Liver (tissue), 9 donors: Measurements from ENCODE around the gene NFIA. TPM values are rescaled to one million over a fixed set of nuclear protein-coding genes. Genes with fewer than 3 reads are reported as not detected.
A peak's percentile ranks its signal among the peaks of the same experiment; 100 is the strongest.

ENCODE experiments used
- DNase-seq: peaks from one replicate; pipeline ENCODE4 v3.0.0-alpha.2; 2017; ENCODE audit warnings: low spot score
- H3K27ac ChIP-seq, 2 donors: one replicate each; pipeline ENCODE4 v1.7.0; 2013; ENCODE audit warnings: inconsistent platforms in 2 of 2, low read length in 2 of 2, control low read depth in 1 of 2, low read depth in 1 of 2, mild to moderate bottlenecking in 1 of 2
- H3K27me3 ChIP-seq, 4 donors: one replicate each; pipeline versions ENCODE4 v1.6.1 to v1.7.0; 2013; ENCODE audit warnings: low read length in 3 of 4, inconsistent platforms in 1 of 4, mild to moderate bottlenecking in 1 of 4, moderate library complexity in 1 of 4; ENCODE audit not compliant: control insufficient read depth in 4 of 4, insufficient read depth in 4 of 4
- H3K36me3 ChIP-seq, 4 donors: one replicate each; pipeline versions ENCODE4 v1.6.1 to v1.7.0; 2013; ENCODE audit warnings: low read length in 3 of 4, mild to moderate bottlenecking in 3 of 4, low read depth in 1 of 4, moderate library complexity in 1 of 4; ENCODE audit not compliant: control insufficient read depth in 4 of 4, insufficient read depth in 3 of 4
- H3K4me1 ChIP-seq, 4 donors: one replicate each; pipeline versions ENCODE4 v1.6.1 to v1.7.0; 2013; ENCODE audit warnings: low read length in 3 of 4, mild to moderate bottlenecking in 3 of 4, moderate library complexity in 1 of 4; ENCODE audit not compliant: control insufficient read depth in 4 of 4, insufficient read depth in 4 of 4
- H3K4me3 ChIP-seq, 3 donors: one replicate each; pipeline versions ENCODE4 v1.6.1 to v1.7.0; 2013; ENCODE audit warnings: low read length in 3 of 3, control low read depth in 1 of 3, low read depth in 1 of 3, mild to moderate bottlenecking in 1 of 3
- H3K9ac ChIP-seq, 2 donors: one replicate each; pipeline ENCODE4 v1.7.0; 2013; ENCODE audit warnings: low read length in 2 of 2, mild to moderate bottlenecking in 2 of 2, moderate library complexity in 2 of 2, control low read depth in 1 of 2, low read depth in 1 of 2
- H3K9me3 ChIP-seq, 4 donors: one replicate each; pipeline versions ENCODE4 v1.6.1 to v1.7.0; 2013; ENCODE audit warnings: low read length in 3 of 4; ENCODE audit not compliant: control insufficient read depth in 4 of 4
- EGR1 ChIP-seq, 2 donors: IDR thresholded peaks; 2 replicates each; pipeline ENCODE4 v1.6.1; 2016 to 2018; ENCODE audit warnings: antibody characterized with exemption in 2 of 2, low read depth in 2 of 2
- FOXA2 ChIP-seq: IDR thresholded peaks from 2 replicates; pipeline ENCODE4 v1.6.1; 2016; ENCODE audit warnings: antibody characterized with exemption
- GABPA ChIP-seq, 2 donors: IDR thresholded peaks in 1 of 2; conservative IDR thresholded peaks in 1 of 2; 2 replicates each; pipeline ENCODE4 v1.6.1; 2016; ENCODE audit warnings: antibody characterized with exemption in 2 of 2, mild to moderate bottlenecking in 1 of 2, moderate library complexity in 1 of 2
- HNF4A ChIP-seq, 2 donors: conservative IDR thresholded peaks; 2 replicates each; pipeline ENCODE4 v1.6.1; 2016; ENCODE audit warnings: antibody characterized with exemption in 2 of 2, mild to moderate bottlenecking in 2 of 2
- HNF4G ChIP-seq: IDR thresholded peaks from 2 replicates; pipeline ENCODE4 v1.6.1; 2016; ENCODE audit warnings: antibody characterized with exemption
- JUND ChIP-seq, 2 donors: IDR thresholded peaks; 2 replicates each; pipeline ENCODE4 v1.6.1; 2016; ENCODE audit warnings: antibody characterized with exemption in 2 of 2
- RAD21 ChIP-seq, 2 donors: IDR thresholded peaks; 2 replicates each; pipeline ENCODE4 v1.6.1; 2016; ENCODE audit warnings: antibody characterized with exemption in 2 of 2, mild to moderate bottlenecking in 2 of 2
- RXRA ChIP-seq, 2 donors: IDR thresholded peaks; 2 replicates each; pipeline ENCODE4 v1.6.1; 2017 to 2018; ENCODE audit warnings: antibody characterized with exemption in 2 of 2, mild to moderate bottlenecking in 1 of 2
- SP1 ChIP-seq: IDR thresholded peaks from 2 replicates; pipeline ENCODE4 v1.6.1; 2018; ENCODE audit warnings: antibody characterized with exemption, mild to moderate bottlenecking
- YY1 ChIP-seq: IDR thresholded peaks from 2 replicates; pipeline ENCODE4 v1.6.1; 2016; ENCODE audit warnings: antibody characterized with exemption, mild to moderate bottlenecking
- WGBS: extraction: QIAGEN DNeasy Blood & Tissue Kit; methylation state at CpG from one replicate; pipeline ENCODE4 v1.1.7; 2013; 5-methylcytosine and 5-hydroxymethylcytosine counted together
- polyA plus RNA-seq, 2 donors: library from polyadenylated mRNA; stranded (reverse) in 1 of 2; unstranded in 1 of 2; fragments of 200-250 nt in 1 of 2; fragments of >200 nt in 1 of 2; fragmentation: Nextera tagmentation in 1 of 2; extraction: Ambion mirVana in 1 of 2; gene quantifications; one replicate each; pipeline versions ENCODE4 v1.2.1 to v1.2.3, GENCODE V29; 2013 to 2015
- total RNA-seq, 2 donors: library from RNA; depleted of rRNA; stranded (reverse); fragments of >200 nt; gene quantifications; one replicate each; pipeline ENCODE4 v1.2.3, GENCODE V29; 2014
- TF ChIP-seq, protein P1 (sequence below): IDR thresholded peaks from 2 replicates; pipeline ENCODE4 v1.6.1; 2016; ENCODE audit warnings: antibody characterized with exemption, mild to moderate bottlenecking
- TF ChIP-seq, protein P2 (sequence below): IDR thresholded peaks from 2 replicates; pipeline ENCODE4 v1.6.1; 2016; ENCODE audit warnings: antibody characterized with exemption
- TF ChIP-seq, protein P3 (sequence below): fragments of 150-350 bp; IDR thresholded peaks from 2 replicates; pipeline ENCODE4 v1.5.1; 2017; ENCODE audit warnings: improper control_type of control experiment, low read depth, low read length; ENCODE audit not compliant: missing input control
- donor health status: healthy.
- donor health status: healthy.
- donor health status: healthy.
- donor health status: healthy.
- donor health status: healthy.

The NFIA gene
- total and polyA plus RNA-seq, 4 donors = 6.8 to 53.7 (median 22.2) TPM

DNA sequence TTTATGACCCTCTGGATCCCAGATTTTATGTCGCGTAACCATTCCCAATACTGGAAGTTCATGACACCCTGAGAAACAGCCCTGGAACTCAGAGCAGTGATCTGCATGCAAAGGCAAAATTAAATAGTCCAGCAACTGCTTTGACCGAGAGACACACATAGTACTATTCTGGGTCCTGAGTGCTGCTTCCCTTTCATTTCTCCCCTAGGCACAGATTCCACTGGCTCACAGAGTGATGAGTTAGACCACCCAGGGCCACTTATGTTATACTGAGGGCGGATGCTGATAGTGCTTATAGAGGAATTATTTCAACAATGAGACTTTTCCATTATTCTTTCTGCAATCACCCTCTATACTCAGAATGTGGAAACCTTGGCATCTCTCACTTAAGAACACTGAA lies 69.2 kb downstream of the NFIA start:
- H3K27ac ChIP-seq = peak overlapping the region in 1 of 2 donors; percentile 38

DNA sequence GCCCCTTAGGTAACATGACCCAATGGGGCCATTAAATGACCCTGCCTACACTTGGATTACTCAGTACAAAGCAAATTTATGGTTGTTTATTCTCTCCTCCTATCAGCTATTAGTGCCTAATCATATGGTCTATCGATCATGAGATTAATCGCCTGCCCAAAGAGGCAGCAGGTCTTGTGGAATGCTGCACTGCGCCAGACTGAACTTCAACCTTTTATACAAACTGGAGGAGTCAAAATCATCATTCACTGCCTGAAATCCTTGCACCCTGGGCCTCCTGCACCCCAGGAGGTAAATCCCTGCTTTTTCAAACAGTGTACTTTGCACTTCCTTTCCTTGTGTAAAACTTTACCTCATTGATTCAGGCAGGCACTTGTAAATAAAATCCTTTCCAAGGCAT lies 69.7 kb downstream of the NFIA start:
- TF ChIP-seq EGR1 (IDR thresholded peaks at IDR 0.05; ENCODE audit: low read depth in 2 of 2) (no peak), FOXA2 (no peak), RXRA (IDR thresholded peaks at IDR 0.05) (peak in 1 of 2 donors; percentile 7), HNF4A (conservative IDR thresholded peaks at IDR 0.05) (peak; percentile 46 to 53), HNF4G (peak; percentile 13)
- TF ChIP-seq, protein P1, sequence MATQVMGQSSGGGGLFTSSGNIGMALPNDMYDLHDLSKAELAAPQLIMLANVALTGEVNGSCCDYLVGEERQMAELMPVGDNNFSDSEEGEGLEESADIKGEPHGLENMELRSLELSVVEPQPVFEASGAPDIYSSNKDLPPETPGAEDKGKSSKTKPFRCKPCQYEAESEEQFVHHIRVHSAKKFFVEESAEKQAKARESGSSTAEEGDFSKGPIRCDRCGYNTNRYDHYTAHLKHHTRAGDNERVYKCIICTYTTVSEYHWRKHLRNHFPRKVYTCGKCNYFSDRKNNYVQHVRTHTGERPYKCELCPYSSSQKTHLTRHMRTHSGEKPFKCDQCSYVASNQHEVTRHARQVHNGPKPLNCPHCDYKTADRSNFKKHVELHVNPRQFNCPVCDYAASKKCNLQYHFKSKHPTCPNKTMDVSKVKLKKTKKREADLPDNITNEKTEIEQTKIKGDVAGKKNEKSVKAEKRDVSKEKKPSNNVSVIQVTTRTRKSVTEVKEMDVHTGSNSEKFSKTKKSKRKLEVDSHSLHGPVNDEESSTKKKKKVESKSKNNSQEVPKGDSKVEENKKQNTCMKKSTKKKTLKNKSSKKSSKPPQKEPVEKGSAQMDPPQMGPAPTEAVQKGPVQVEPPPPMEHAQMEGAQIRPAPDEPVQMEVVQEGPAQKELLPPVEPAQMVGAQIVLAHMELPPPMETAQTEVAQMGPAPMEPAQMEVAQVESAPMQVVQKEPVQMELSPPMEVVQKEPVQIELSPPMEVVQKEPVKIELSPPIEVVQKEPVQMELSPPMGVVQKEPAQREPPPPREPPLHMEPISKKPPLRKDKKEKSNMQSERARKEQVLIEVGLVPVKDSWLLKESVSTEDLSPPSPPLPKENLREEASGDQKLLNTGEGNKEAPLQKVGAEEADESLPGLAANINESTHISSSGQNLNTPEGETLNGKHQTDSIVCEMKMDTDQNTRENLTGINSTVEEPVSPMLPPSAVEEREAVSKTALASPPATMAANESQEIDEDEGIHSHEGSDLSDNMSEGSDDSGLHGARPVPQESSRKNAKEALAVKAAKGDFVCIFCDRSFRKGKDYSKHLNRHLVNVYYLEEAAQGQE = no peak
- DNase-seq = no peak
- H3K9ac ChIP-seq = no peak overlapping the region
- 56% methylated on average over 3 of the region's 3 CpGs for whole genome bisulfite sequencing
- no peaks in the 10 kb centered on the region for H3K36me3 ChIP-seq
- no peaks in the 10 kb centered on the region for H3K9me3 ChIP-seq
- H3K27ac ChIP-seq = peak overlapping the region in 1 of 2 donors; percentile 38
- no peak overlapping the region for H3K4me3 ChIP-seq
- H3K27me3 ChIP-seq = no peaks in the 10 kb centered on the region
- H3K4me1 ChIP-seq = peaks cover 7 to 45% (median 32%) of the 10 kb centered on the region in 4 donors

More for the DNA sequence above, 69.2 kb downstream of the NFIA start:
- no peaks in the 10 kb centered on the region for H3K9me3 ChIP-seq
- H3K4me1 ChIP-seq = peaks cover 6 to 41% (median 27%) of the 10 kb centered on the region in 4 donors
- no peak overlapping the region for H3K9ac ChIP-seq
- H3K36me3 ChIP-seq = no peaks in the 10 kb centered on the region
- no peaks in the 10 kb centered on the region for H3K27me3 ChIP-seq
- no peak overlapping the region for H3K4me3 ChIP-seq
- WGBS = 94% methylated on average over 4 of the region's 4 CpGs
- DNase-seq = no peak
- TF ChIP-seq GABPA (IDR thresholded peaks at IDR 0.05 in 1 of 2, conservative IDR thresholded peaks at IDR 0.05 in 1 of 2) = no peak
- TF ChIP-seq JUND (IDR thresholded peaks at IDR 0.05) = no peak
- TF ChIP-seq YY1 = no peak

DNA sequence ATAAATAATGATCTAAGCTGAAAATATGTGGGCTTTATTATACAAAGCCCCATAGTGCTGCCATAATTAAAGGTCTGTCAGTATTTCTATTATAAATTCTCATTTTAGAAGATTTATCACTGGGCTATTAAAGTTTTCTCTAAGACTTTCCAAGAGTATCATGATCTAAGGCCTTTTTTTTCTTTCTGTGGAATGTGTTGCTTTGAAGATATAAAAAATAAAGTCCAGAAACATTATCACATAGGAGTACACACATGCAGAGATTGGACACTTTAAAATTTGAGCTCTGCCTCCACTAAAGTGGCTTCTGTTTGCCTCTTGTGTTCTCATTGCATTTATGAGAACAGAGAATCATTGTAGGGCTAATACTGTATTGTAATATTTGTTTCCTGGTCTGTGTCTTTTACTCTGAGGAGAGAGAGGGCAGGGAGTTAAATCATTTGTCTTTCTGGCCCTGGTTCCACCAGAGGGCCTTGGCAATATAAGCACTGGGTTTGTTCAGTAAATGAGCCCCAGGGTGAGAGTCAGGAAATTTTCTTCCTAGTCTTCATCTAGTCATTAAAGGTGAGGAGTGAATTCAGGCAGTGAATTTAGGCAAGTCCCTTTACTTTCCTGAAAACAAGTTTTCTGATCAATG lies 70.2 kb downstream of the NFIA start:
- no peaks in the 10 kb centered on the region for H3K9me3 ChIP-seq
- H3K4me3 ChIP-seq = no peak overlapping the region
- H3K27ac ChIP-seq = peak overlapping the region; percentile 17 to 38
- peaks cover 10 to 49% (median 35%) of the 10 kb centered on the region in 4 donors for H3K4me1 ChIP-seq
- H3K27me3 ChIP-seq = no peaks in the 10 kb centered on the region
- H3K9ac ChIP-seq = no peak overlapping the region
- TF ChIP-seq, protein P2, sequence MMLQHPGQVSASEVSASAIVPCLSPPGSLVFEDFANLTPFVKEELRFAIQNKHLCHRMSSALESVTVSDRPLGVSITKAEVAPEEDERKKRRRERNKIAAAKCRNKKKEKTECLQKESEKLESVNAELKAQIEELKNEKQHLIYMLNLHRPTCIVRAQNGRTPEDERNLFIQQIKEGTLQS = no peak
- TF ChIP-seq, protein P3, sequence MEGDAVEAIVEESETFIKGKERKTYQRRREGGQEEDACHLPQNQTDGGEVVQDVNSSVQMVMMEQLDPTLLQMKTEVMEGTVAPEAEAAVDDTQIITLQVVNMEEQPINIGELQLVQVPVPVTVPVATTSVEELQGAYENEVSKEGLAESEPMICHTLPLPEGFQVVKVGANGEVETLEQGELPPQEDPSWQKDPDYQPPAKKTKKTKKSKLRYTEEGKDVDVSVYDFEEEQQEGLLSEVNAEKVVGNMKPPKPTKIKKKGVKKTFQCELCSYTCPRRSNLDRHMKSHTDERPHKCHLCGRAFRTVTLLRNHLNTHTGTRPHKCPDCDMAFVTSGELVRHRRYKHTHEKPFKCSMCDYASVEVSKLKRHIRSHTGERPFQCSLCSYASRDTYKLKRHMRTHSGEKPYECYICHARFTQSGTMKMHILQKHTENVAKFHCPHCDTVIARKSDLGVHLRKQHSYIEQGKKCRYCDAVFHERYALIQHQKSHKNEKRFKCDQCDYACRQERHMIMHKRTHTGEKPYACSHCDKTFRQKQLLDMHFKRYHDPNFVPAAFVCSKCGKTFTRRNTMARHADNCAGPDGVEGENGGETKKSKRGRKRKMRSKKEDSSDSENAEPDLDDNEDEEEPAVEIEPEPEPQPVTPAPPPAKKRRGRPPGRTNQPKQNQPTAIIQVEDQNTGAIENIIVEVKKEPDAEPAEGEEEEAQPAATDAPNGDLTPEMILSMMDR = no peak
- TF ChIP-seq SP1 = no peak
- TF ChIP-seq EGR1 (IDR thresholded peaks at IDR 0.05; ENCODE audit: low read depth in 2 of 2) = no peak
- peak in 1 of 2 donors; percentile 37 for TF ChIP-seq RAD21 (IDR thresholded peaks at IDR 0.05)
- no peak for TF ChIP-seq HNF4G
- no peak for TF ChIP-seq HNF4A (conservative IDR thresholded peaks at IDR 0.05)
- H3K36me3 ChIP-seq = no peaks in the 10 kb centered on the region
- no peak for DNase-seq
